A673 (cell line): ENCODE results near the gene EREG. TPM values are rescaled to one million over a fixed set of nuclear protein-coding genes. Genes with fewer than 3 reads are reported as not detected.

Experiments used
- BruUV-seq: library from RNA; stranded (reverse); fragments of 400-500 nt; replicated peaks from 2 replicates; lab custom pipeline; 2021; lab: Mats Ljungman, UMichigan
- CTCF ChIA-PET: fragments of 300-600 bp; sonication (Branson Sonifier 250); formaldehyde crosslinking; loops from one replicate; lab custom pipeline; 2022; ENCODE audit warnings: antibody characterized with exemption; lab: Charles Lee
- POLR2A ChIA-PET: fragments of 300-600 bp; sonication (Branson Sonifier 250); formaldehyde crosslinking; loops from one replicate; lab custom pipeline; 2022; ENCODE audit warnings: antibody characterized with exemption; ENCODE audit not compliant: low non-redundant PET; lab: Charles Lee
- DNase-seq: peaks from one replicate; pipeline ENCODE4 v3.0.0-alpha.2; 2015; ENCODE audit warnings: low spot score
- H3K27ac ChIP-seq: fragments of 200-600 bp; sonication (generic); 2 replicates; pipeline ENCODE4 v1.5.1; 2016; ENCODE audit warnings: mixed run types, low read depth, mild to moderate bottlenecking, mixed read lengths, antibody characterized with exemption, low read length; ENCODE audit not compliant: poor library complexity, severe bottlenecking
- H3K27me3 ChIP-seq: fragments of 200-600 bp; sonication (generic); replicated peaks from 2 replicates; pipeline ENCODE4 v1.6.1; 2017; ENCODE audit warnings: mixed run types, low read depth, mild to moderate bottlenecking, mixed read lengths, antibody characterized with exemption, low read length; ENCODE audit not compliant: insufficient read depth, poor library complexity
- H3K36me3 ChIP-seq: fragments of 200-600 bp; sonication (generic); 2 replicates; pipeline ENCODE4 v1.6.1; 2016; ENCODE audit warnings: mixed run types, mild to moderate bottlenecking, mixed read lengths, antibody characterized with exemption, low read length; ENCODE audit not compliant: insufficient read depth, poor library complexity, severe bottlenecking
- H3K4me1 ChIP-seq: fragments of 200-600 bp; sonication (generic); 2 replicates; pipeline ENCODE4 v1.6.1; 2017; ENCODE audit warnings: mixed run types, mild to moderate bottlenecking, mixed read lengths, antibody characterized with exemption, low read length; ENCODE audit not compliant: insufficient read depth, poor library complexity, severe bottlenecking
- H3K4me3 ChIP-seq: fragments of 200-600 bp; sonication (generic); 2 replicates; pipeline ENCODE4 v1.5.1; 2016; ENCODE audit warnings: low read depth, mixed run types, mild to moderate bottlenecking, mixed read lengths, low read length; ENCODE audit not compliant: poor library complexity, severe bottlenecking
- H3K9me3 ChIP-seq: fragments of 200-600 bp; sonication (generic); 2 replicates; pipeline ENCODE4 v1.6.1; 2016; ENCODE audit warnings: mixed run types, low read depth, mild to moderate bottlenecking, mixed read lengths, antibody characterized with exemption, low read length; ENCODE audit not compliant: poor library complexity, severe bottlenecking
- EZH2 ChIP-seq: fragments of 200-600 bp; sonication (generic); IDR thresholded peaks from 2 replicates; pipeline ENCODE4 v1.6.1; 2017; ENCODE audit warnings: borderline replicate concordance, low read depth, mild to moderate bottlenecking, mixed read lengths, antibody characterized with exemption, low read length; ENCODE audit not compliant: poor library complexity, severe bottlenecking
- intact Hi-C: fragments of 100-400 bp; cut with micrococcal nuclease; formaldehyde crosslinking; loops from one replicate; pipeline ENCODE4 v1.10.0; 2022; ENCODE audit not compliant: unreplicated experiment
- total RNA-seq: library from RNA; stranded (reverse); gene quantifications from 2 replicates; pipeline ENCODE4 v1.2.3, GENCODE V29; 2021
- TF ChIP-seq, protein P1 (sequence below): fragments of 300-800, 200-600 bp; sonication (generic); conservative IDR thresholded peaks from 2 replicates; pipeline ENCODE4 v1.5.1; 2017; ENCODE audit warnings: low read depth, mild to moderate bottlenecking, antibody characterized with exemption, low read length, moderate library complexity, mixed read lengths

Gene EREG
- total RNA-seq, 1 experiment from 2014 or later, result 0.84 TPM

DNA sequence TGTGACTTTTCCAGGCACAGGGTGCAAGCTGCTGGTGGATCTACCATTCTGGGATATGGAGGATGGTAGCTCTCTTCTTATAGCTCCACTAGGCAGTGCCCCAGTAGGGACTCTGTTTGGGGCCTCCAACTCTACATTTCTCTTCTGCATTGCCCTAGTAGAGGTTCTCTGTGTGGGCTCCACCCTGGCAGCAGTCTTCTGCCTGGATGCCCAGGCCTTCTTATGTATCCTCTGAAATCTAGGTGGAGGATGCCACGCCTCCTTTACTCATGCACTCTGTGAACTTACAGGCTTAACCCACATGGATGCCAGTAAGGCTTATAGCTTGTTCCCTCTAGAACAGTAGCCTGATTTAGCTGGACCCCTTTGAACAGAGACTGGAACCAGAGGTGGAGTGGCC is 20.9 kb upstream of the EREG start:
- TF ChIP-seq, protein P1, sequence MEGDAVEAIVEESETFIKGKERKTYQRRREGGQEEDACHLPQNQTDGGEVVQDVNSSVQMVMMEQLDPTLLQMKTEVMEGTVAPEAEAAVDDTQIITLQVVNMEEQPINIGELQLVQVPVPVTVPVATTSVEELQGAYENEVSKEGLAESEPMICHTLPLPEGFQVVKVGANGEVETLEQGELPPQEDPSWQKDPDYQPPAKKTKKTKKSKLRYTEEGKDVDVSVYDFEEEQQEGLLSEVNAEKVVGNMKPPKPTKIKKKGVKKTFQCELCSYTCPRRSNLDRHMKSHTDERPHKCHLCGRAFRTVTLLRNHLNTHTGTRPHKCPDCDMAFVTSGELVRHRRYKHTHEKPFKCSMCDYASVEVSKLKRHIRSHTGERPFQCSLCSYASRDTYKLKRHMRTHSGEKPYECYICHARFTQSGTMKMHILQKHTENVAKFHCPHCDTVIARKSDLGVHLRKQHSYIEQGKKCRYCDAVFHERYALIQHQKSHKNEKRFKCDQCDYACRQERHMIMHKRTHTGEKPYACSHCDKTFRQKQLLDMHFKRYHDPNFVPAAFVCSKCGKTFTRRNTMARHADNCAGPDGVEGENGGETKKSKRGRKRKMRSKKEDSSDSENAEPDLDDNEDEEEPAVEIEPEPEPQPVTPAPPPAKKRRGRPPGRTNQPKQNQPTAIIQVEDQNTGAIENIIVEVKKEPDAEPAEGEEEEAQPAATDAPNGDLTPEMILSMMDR, result no peak
- ChIA-PET POLR2A (no interaction called here), CTCF (no interaction called here)
- Histone ChIP-seq H3K4me1 (no peaks in the 10 kb centered on the region), H3K27ac (no peak overlapping the region), H3K27me3 (no peaks in the 10 kb centered on the region), H3K9me3 (no peaks in the 10 kb centered on the region), H3K4me3 (no peak overlapping the region), H3K36me3 (no peaks in the 10 kb centered on the region)
- no TSS peak for BruUV-seq
- DNase-seq, result no peak
- intact Hi-C loops, result no loop called here

DNA sequence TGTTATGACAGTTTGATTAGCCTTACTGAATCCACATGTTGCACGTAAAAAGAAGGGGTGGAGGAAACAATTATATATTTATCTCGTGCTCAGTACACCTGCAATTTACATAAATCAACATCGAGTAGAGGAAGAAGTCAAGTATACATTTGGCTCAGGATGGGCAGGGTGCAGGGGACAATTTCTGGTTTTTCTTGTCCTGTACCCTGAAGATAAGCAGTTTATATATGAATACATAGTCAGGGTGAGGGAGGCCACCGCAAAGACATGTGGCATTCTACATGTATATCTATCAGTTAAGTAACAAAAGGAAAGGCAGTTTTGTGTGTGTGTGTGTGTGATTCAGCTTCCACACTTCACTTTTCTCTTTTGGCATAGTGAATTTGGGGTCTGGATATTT is 11.1 kb upstream of the EREG start:
- no TSS peak for BruUV-seq
- Histone ChIP-seq H3K27ac (no peak overlapping the region), H3K4me3 (no peak overlapping the region), H3K36me3 (no peaks in the 10 kb centered on the region), H3K27me3 (no peaks in the 10 kb centered on the region), H3K4me1 (no peaks in the 10 kb centered on the region), H3K9me3 (no peaks in the 10 kb centered on the region)
- ChIA-PET CTCF (no interaction called here), POLR2A (no interaction called here)
- no peak for DNase-seq
- TF ChIP-seq EZH2, result no peak
- TF ChIP-seq, protein P1, result no peak
- intact Hi-C loops, result no loop called here

DNA sequence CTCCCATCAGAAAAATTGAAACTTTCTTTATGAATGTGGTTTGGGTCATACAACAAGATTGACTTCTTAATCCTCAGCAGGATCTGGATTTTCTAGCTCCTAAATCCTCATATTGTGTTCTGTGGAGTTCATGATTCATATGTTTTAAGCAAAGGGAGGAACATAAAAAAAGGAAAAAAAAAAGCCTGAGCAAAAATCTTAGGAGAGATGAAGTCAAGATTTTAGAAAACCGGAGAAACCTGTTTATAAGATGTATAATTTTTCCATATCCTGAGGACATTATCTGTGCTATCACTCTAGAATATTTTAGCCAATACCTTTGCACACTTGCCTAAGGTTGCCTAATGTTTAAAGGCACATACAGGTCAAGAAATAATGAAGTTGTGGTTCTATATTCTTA is 7.0 kb upstream of the EREG start:
- Histone ChIP-seq H3K27me3 (no peaks in the 10 kb centered on the region), H3K36me3 (no peaks in the 10 kb centered on the region), H3K9me3 (no peaks in the 10 kb centered on the region), H3K4me1 (no peaks in the 10 kb centered on the region), H3K4me3 (no peak overlapping the region), H3K27ac (no peak overlapping the region)
- no TSS peak for BruUV-seq
- ChIA-PET CTCF (no interaction called here), POLR2A (no interaction called here)
- intact Hi-C loops, result no loop called here
- TF ChIP-seq EZH2, result no peak
- TF ChIP-seq, protein P1, result no peak
- no peak for DNase-seq
